Sigmoid colon (tissue), 4 donors: ENCODE measurements around the gene WBP11.

Source experiments
- EP300 ChIP-seq, 4 donors: sonication (generic); formaldehyde crosslinking; IDR thresholded peaks; one replicate each; pipeline ENCODE4 v1.6.1; 2017; ENCODE audit warnings: antibody characterized with exemption in 4 of 4
- TF ChIP-seq, protein P1 (sequence below), 4 experiments: fragments of 450-650 bp in 3 of 4; fragments of 200-600 bp in 1 of 4; IDR thresholded peaks; one replicate each; pipeline ENCODE4 v1.5.1; 2016 to 2019; ENCODE audit warnings: antibody characterized with exemption in 4 of 4, mild to moderate bottlenecking in 3 of 4, moderate library complexity in 2 of 4

DNA sequence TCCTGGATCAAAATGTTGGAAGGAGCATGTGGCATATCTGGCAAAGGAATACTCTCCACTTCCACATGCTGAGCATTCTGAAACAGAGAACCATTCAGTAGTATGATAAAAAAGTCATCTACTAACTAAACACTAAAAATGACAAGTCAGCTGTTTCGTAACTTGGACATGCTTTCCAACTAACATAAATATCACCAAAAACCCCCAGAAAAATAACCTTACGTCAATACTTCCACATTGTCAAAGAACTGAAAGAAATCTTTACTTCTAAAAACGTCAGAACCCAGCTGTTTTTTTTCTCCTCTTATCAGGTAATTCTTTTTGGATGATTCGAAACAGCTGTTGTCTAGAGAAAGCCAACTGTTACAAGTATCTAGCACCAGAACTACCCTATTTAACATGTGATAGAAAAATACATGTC, 8.2 kb downstream of the WBP11 start:
- TF ChIP-seq, protein P1, sequence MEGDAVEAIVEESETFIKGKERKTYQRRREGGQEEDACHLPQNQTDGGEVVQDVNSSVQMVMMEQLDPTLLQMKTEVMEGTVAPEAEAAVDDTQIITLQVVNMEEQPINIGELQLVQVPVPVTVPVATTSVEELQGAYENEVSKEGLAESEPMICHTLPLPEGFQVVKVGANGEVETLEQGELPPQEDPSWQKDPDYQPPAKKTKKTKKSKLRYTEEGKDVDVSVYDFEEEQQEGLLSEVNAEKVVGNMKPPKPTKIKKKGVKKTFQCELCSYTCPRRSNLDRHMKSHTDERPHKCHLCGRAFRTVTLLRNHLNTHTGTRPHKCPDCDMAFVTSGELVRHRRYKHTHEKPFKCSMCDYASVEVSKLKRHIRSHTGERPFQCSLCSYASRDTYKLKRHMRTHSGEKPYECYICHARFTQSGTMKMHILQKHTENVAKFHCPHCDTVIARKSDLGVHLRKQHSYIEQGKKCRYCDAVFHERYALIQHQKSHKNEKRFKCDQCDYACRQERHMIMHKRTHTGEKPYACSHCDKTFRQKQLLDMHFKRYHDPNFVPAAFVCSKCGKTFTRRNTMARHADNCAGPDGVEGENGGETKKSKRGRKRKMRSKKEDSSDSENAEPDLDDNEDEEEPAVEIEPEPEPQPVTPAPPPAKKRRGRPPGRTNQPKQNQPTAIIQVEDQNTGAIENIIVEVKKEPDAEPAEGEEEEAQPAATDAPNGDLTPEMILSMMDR (IDR thresholded peaks at IDR 0.05), result no peak
- TF ChIP-seq EP300 (IDR thresholded peaks at IDR 0.05), result no peak
